GM12874 (cell line): ENCODE data around the gene LRP4.

Source experiments
- CTCF ChIP-seq: IDR thresholded peaks from 2 replicates; pipeline ENCODE4 v1.5.1; 2011; ENCODE audit warnings: low read depth, mild to moderate bottlenecking, control low read depth, low read length, moderate library complexity; ENCODE audit not compliant: insufficient read depth

Gene LRP4

GRCh38 chr11:46918083-46918787, at the start of gene LRP4:
Gene LRP4, minus strand, starts transcription at chr11:46918550. Its CDS starts 171 bp downstream, at chr11:46918379.
- no peak for TF ChIP-seq CTCF

- no peak for TF ChIP-seq CTCF
These were observed 49.6 kb upstream of the LRP4 start for GRCh38 chr11:46967962-46968361.

GRCh38 chr11:46966773-46967172, 48.4 kb upstream of the LRP4 start:
- TF ChIP-seq CTCF, result no peak

- no peak for TF ChIP-seq CTCF
These were observed 45.5 kb upstream of the LRP4 start for GRCh38 chr11:46963844-46964243.

- TF ChIP-seq CTCF, result no peak
These were observed 42.7 kb upstream of the LRP4 start for GRCh38 chr11:46961041-46961440.

GRCh38 chr11:46958777-46959176, 40.4 kb upstream of the LRP4 start:
- TF ChIP-seq CTCF, result no peak

GRCh38 chr11:46953093-46953492, 34.7 kb upstream of the LRP4 start:
- TF ChIP-seq CTCF, result no peak
